HepG2 (cell line): ENCODE data around the gene HDHD3. TPM values are rescaled to one million over a fixed set of nuclear protein-coding genes. Genes with fewer than 3 reads are reported as not detected.
A peak's percentile ranks its signal among the peaks of the same experiment; 100 is the strongest.

Experiments used
- CHD2 ChIP-seq: IDR thresholded peaks from 2 replicates; pipeline ENCODE4 v1.6.1; 2011; ENCODE audit warnings: low read depth, low read length, improper control_type of control experiment
- GTF2F1 ChIP-seq: fragments of 150-350 bp; IDR thresholded peaks from 2 replicates; pipeline ENCODE4 v1.6.1; 2014; ENCODE audit warnings: low read length
- HMG20A ChIP-seq: IDR thresholded peaks from 2 replicates; pipeline ENCODE4 v1.6.1; 2016; ENCODE audit warnings: borderline replicate concordance
- MLLT10 ChIP-seq: sonication (generic); formaldehyde crosslinking; IDR thresholded peaks from 2 replicates; pipeline ENCODE4 v1.4.0; 2020; ENCODE audit warnings: missing genetic modification reagents
- MXI1 ChIP-seq: IDR thresholded peaks from 3 replicates; pipeline ENCODE4 v1.6.1; 2012; ENCODE audit warnings: low read depth, low read length, inconsistent platforms, borderline replicate concordance
- MZF1 ChIP-seq: sonication (generic); formaldehyde crosslinking; IDR thresholded peaks from 2 replicates; pipeline ENCODE4 v1.8.1; 2023; ENCODE audit warnings: mild to moderate bottlenecking, missing genetic modification reagents, borderline replicate concordance
- POLR2AphosphoS5 ChIP-seq: IDR thresholded peaks from 2 replicates; pipeline ENCODE4 v1.6.1; 2012; ENCODE audit warnings: low read depth, low read length
- SALL1 ChIP-seq: sonication (generic); formaldehyde crosslinking; IDR thresholded peaks from 2 replicates; pipeline ENCODE4 v1.8.0; 2022; ENCODE audit warnings: mild to moderate bottlenecking, missing genetic modification reagents
- SMAD1 ChIP-seq: sonication (generic); formaldehyde crosslinking; IDR thresholded peaks from 2 replicates; pipeline ENCODE4 v1.4.0; 2020; ENCODE audit warnings: missing genetic modification reagents, low read depth, mild to moderate bottlenecking, borderline replicate concordance
- ZBTB21 ChIP-seq: sonication (generic); formaldehyde crosslinking; IDR thresholded peaks from 2 replicates; pipeline ENCODE4 v1.4.0; 2020; ENCODE audit warnings: missing genetic modification reagents
- ZFP36 ChIP-seq: fragments of 150-350 bp; IDR thresholded peaks from 2 replicates; pipeline ENCODE4 v1.6.1; 2018; ENCODE audit warnings: borderline replicate concordance, low read length, low read depth; ENCODE audit not compliant: partially characterized antibody
- ZNF274 ChIP-seq: sonication (generic); formaldehyde crosslinking; IDR thresholded peaks from 2 replicates; pipeline ENCODE4 v1.5.1; 2020; ENCODE audit warnings: mild to moderate bottlenecking, missing genetic modification reagents
- ZNF354B ChIP-seq: sonication (generic); formaldehyde crosslinking; IDR thresholded peaks from 2 replicates; pipeline ENCODE4 v1.8.0; 2022; ENCODE audit warnings: mild to moderate bottlenecking, missing genetic modification reagents
- ZNF558 ChIP-seq: sonication (generic); formaldehyde crosslinking; IDR thresholded peaks from 2 replicates; pipeline ENCODE4 v1.9.0; 2022; ENCODE audit warnings: mild to moderate bottlenecking, missing genetic modification reagents, borderline replicate concordance
- ZNF773 ChIP-seq: sonication (generic); formaldehyde crosslinking; IDR thresholded peaks from 2 replicates; pipeline ENCODE4 v1.4.0; 2020; ENCODE audit warnings: missing genetic modification reagents, borderline replicate concordance
- ZNF780A ChIP-seq: sonication (generic); formaldehyde crosslinking; IDR thresholded peaks from 2 replicates; pipeline ENCODE4 v1.8.0; 2022; ENCODE audit warnings: mild to moderate bottlenecking, missing genetic modification reagents, moderate library complexity
- polyA plus RNA-seq, 8 experiments: library from polyadenylated mRNA; depleted of rRNA in 3 of 8; stranded (reverse) in 7 of 8; unstranded in 1 of 8; fragments of >200 nt; fragmentation: Illumina TruSeq in 4 of 8; extraction: Trizol in 4 of 8; gene quantifications; 2 replicates each; pipeline versions ENCODE4 v1.2.1 to v1.2.3, GENCODE V29; 2011 to 2016; ENCODE audit warnings: low read depth in 4 of 8, missing spikeins in 1 of 8, mixed read lengths in 1 of 8; ENCODE audit not compliant: insufficient read depth in 1 of 8
- total RNA-seq, 5 experiments: library from RNA; depleted of rRNA; stranded (reverse); fragments of >200 nt; fragmentation: Illumina TruSeq; extraction: Trizol; gene quantifications; 2 replicates each; pipeline ENCODE4 v1.2.3, GENCODE V29; 2016; ENCODE audit warnings: low read depth in 1 of 5
- TF ChIP-seq, protein P1 (sequence below): sonication (generic); formaldehyde crosslinking; IDR thresholded peaks from 2 replicates; pipeline ENCODE4 v1.5.0; 2020; ENCODE audit warnings: missing genetic modification reagents
- TF ChIP-seq, protein P2 (sequence below): sonication (generic); formaldehyde crosslinking; IDR thresholded peaks from 2 replicates; pipeline ENCODE4 v1.5.1; 2020; ENCODE audit warnings: mild to moderate bottlenecking, missing genetic modification reagents, moderate library complexity
- TF ChIP-seq, protein P3 (sequence below): sonication (generic); formaldehyde crosslinking; IDR thresholded peaks from 2 replicates; pipeline ENCODE4 v1.4.0; 2020; ENCODE audit warnings: missing genetic modification reagents

The HDHD3 gene
- total and polyA plus RNA-seq, 2 of the 13 experiments (the other 11 are each of a cell fraction or from before 2014, with no cell fraction given), result 23.1 to 38.5 TPM

DNA sequence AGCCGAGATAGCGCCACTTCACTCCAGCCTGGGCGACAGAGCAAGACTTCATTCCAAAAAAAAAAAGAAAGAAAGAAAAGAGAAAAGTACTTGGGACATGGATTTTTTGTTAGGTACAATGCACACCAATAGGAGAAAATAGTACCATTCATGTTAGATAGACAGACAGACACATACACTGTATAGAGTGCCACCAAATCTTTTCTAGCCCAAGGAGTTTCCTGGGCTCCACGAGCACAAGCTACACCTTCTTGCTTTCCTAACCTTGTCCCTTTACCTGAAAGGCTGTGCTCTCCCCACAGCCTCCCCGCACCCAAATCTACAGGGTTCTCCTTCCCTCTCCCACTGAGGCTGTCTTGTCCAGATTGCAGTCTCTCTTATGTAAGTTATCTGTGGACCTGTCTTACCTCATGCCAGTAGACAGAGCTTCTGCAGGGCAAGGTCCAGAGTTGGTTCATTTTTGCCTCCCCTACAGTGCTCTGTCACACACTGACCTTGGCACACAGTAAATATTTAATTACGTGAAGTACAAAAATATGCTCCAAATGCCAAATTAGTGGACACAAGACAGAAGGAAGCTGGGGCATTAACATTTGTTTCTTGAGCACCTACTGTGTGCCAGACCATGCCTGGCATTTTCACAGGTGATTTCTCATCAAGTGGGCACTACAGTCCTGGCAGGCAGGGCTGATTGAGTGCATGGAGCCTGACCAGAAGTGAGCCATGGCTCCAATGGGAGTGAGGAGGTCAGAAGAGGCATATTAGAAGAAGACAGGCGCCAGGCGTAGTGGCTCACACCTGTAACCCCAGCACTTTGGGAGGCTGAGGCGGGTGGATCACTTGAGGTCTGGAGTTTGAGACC lies 18.4 kb upstream of the HDHD3 start (continued):
- TF ChIP-seq CHD2, result no peak
- TF ChIP-seq POLR2AphosphoS5, result 0 out of 2 replicates have a peak, but pooled peaks have one; percentile 26
- TF ChIP-seq, protein P1, sequence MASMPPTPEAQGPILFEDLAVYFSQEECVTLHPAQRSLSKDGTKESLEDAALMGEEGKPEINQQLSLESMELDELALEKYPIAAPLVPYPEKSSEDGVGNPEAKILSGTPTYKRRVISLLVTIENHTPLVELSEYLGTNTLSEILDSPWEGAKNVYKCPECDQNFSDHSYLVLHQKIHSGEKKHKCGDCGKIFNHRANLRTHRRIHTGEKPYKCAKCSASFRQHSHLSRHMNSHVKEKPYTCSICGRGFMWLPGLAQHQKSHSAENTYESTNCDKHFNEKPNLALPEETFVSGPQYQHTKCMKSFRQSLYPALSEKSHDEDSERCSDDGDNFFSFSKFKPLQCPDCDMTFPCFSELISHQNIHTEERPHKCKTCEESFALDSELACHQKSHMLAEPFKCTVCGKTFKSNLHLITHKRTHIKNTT (CRISPR knock-in tag), result no peak
- TF ChIP-seq ZNF780A (CRISPR knock-in tag), result no peak
- no peak for TF ChIP-seq SMAD1 (CRISPR knock-in tag)
- peak; percentile 72; the same call in 1 of the 2 replicates for TF ChIP-seq ZNF558 (CRISPR knock-in tag)
- TF ChIP-seq GTF2F1, result no peak
- TF ChIP-seq ZBTB21 (CRISPR knock-in tag), result peak; percentile 69; the same call in 1 of the 2 replicates
- no peak for TF ChIP-seq MLLT10 (CRISPR knock-in tag)
- peak; percentile 96 for TF ChIP-seq SALL1 (CRISPR knock-in tag)
- TF ChIP-seq, protein P2, sequence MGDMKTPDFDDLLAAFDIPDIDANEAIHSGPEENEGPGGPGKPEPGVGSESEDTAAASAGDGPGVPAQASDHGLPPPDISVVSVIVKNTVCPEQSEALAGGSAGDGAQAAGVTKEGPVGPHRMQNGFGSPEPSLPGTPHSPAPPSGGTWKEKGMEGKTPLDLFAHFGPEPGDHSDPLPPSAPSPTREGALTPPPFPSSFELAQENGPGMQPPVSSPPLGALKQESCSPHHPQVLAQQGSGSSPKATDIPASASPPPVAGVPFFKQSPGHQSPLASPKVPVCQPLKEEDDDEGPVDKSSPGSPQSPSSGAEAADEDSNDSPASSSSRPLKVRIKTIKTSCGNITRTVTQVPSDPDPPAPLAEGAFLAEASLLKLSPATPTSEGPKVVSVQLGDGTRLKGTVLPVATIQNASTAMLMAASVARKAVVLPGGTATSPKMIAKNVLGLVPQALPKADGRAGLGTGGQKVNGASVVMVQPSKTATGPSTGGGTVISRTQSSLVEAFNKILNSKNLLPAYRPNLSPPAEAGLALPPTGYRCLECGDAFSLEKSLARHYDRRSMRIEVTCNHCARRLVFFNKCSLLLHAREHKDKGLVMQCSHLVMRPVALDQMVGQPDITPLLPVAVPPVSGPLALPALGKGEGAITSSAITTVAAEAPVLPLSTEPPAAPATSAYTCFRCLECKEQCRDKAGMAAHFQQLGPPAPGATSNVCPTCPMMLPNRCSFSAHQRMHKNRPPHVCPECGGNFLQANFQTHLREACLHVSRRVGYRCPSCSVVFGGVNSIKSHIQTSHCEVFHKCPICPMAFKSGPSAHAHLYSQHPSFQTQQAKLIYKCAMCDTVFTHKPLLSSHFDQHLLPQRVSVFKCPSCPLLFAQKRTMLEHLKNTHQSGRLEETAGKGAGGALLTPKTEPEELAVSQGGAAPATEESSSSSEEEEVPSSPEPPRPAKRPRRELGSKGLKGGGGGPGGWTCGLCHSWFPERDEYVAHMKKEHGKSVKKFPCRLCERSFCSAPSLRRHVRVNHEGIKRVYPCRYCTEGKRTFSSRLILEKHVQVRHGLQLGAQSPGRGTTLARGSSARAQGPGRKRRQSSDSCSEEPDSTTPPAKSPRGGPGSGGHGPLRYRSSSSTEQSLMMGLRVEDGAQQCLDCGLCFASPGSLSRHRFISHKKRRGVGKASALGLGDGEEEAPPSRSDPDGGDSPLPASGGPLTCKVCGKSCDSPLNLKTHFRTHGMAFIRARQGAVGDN, result peak; percentile 65
- no peak for TF ChIP-seq ZFP36
- TF ChIP-seq ZNF773 (CRISPR knock-in tag), result no peak
- no peak for TF ChIP-seq MZF1 (CRISPR knock-in tag)
- peak; percentile 86; the same call in 1 of the 2 replicates for TF ChIP-seq HMG20A (CRISPR knock-in tag)
- TF ChIP-seq MXI1, result peak; percentile 59; the same call in 1 of the 3 replicates
- TF ChIP-seq, protein P3, sequence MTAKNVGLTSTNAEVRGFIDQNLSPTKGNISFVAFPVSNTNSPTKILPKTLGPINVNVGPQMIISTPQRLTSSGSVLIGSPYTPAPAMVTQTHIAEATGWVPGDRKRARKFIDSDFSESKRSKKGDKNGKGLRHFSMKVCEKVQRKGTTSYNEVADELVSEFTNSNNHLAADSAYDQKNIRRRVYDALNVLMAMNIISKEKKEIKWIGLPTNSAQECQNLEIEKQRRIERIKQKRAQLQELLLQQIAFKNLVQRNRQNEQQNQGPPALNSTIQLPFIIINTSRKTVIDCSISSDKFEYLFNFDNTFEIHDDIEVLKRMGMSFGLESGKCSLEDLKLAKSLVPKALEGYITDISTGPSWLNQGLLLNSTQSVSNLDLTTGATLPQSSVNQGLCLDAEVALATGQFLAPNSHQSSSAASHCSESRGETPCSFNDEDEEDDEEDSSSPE, result peak; percentile 44; the same call in 1 of the 2 replicates
- no peak for TF ChIP-seq ZNF354B (CRISPR knock-in tag)
- 0 out of 2 replicates have a peak, but pooled peaks have one; percentile 26 for TF ChIP-seq ZNF274 (CRISPR knock-in tag)
